Stimulated activated naive CD8-positive, alpha-beta T cell treated with anti-CD3 and anti-CD28 coated beads, Interleukin-15, amount 100 ng/mL, for 72 hours (primary cell): Measurements from ENCODE around the gene FCGR3A.
A peak's percentile ranks its signal among the peaks of the same experiment; 100 is the strongest.
"Not testable (repeated sequence)": the region's sequence is repeated elsewhere in the genome, so short reads cannot be mapped to it uniquely, and the experiment has no call there.

Source experiments
- ATAC-seq: fragments of 150-1000 bp; cut with Tn5 transposase; 2 replicates; pipeline ENCODE4 v1.10.0; 2021; ENCODE audit warnings: mild to moderate bottlenecking, moderate library complexity
- DNase-seq, 2 donors: peaks; one replicate each; pipeline ENCODE4 v3.0.0; 2021 to 2022
- H3K27ac Mint-ChIP-seq, 2 donors: one replicate each; pipeline ENCODE4 v1.8.0; 2022; ENCODE audit warnings: mild to moderate bottlenecking in 2 of 2, mixed read lengths in 2 of 2, moderate library complexity in 2 of 2
- H3K27me3 Mint-ChIP-seq: one replicate; pipeline ENCODE4 v1.8.0; 2022; ENCODE audit warnings: mixed read lengths
- H3K4me1 Mint-ChIP-seq: one replicate; pipeline ENCODE4 v1.8.0; 2022; ENCODE audit warnings: mild to moderate bottlenecking, mixed read lengths
- H3K4me3 Mint-ChIP-seq, 2 donors: one replicate each; pipeline ENCODE4 v1.8.0; 2022; ENCODE audit warnings: mild to moderate bottlenecking in 2 of 2, mixed read lengths in 2 of 2, moderate library complexity in 1 of 2
- H3K9me3 Mint-ChIP-seq, 2 donors: one replicate each; pipeline ENCODE4 v1.8.0; 2022; ENCODE audit warnings: mixed read lengths in 2 of 2

Gene FCGR3A

GRCh38 chr1:161524742-161525291 is 24.8 kb downstream of the FCGR3A start:
- H3K9me3 Mint-ChIP-seq = peaks cover 6 to 14% of the 10 kb centered on the region in 2 donors
- DNase-seq = peak; percentile 28 to 32

GRCh38 chr1:161523817-161524741 is 25.5 kb downstream of the FCGR3A start, which contains the start of gene HSPA6:
Gene HSPA6 (plus strand): TSS chr1:161524540. CDS start chr1:161524659, 119 bp downstream.
- H3K9me3 Mint-ChIP-seq = peaks cover 6 to 14% of the 10 kb centered on the region in 2 donors
- peak; percentile 79 for ATAC-seq
- peak within 1 kb of the TSS; percentile 81 to 85 for H3K4me3 Mint-ChIP-seq
- peaks cover 14% of the 10 kb centered on the region for H3K4me1 Mint-ChIP-seq
- peak; percentile 73 to 78 for DNase-seq
- H3K27ac Mint-ChIP-seq = peak within 1 kb of the TSS; percentile 92 to 100
- H3K27me3 Mint-ChIP-seq = peaks cover 28% of the 10 kb centered on the region

More at GRCh38 chr1:161524742-161525291, 24.8 kb downstream of the FCGR3A start:
- H3K4me3 Mint-ChIP-seq = peak overlapping the region; percentile 80 to 83
- H3K4me1 Mint-ChIP-seq = peaks cover 19% of the 10 kb centered on the region
- peak; percentile 60 for ATAC-seq
- not testable (repeated sequence) for H3K27ac Mint-ChIP-seq
- H3K27me3 Mint-ChIP-seq = peaks cover 28% of the 10 kb centered on the region

GRCh38 chr1:161523041-161523816 is 26.4 kb downstream of the FCGR3A start:
- Mint-ChIP-seq H3K4me1 (peaks cover 14% of the 10 kb centered on the region), H3K27ac (peak overlapping the region; percentile 92 to 100), H3K9me3 (peaks cover 6 to 14% of the 10 kb centered on the region in 2 donors), H3K27me3 (peaks cover 28% of the 10 kb centered on the region), H3K4me3 (peak overlapping the region; percentile 81 to 85)
- DNase-seq, ATAC-seq: not testable (repeated sequence)

GRCh38 chr1:161513953-161514352 is 35.7 kb downstream of the FCGR3A start:
- Mint-ChIP-seq H3K27me3 (peaks cover 14% of the 10 kb centered on the region), H3K4me1 (peaks cover 17% of the 10 kb centered on the region)
- not testable (repeated sequence) for DNase-seq, H3K27ac Mint-ChIP-seq, ATAC-seq, H3K9me3 Mint-ChIP-seq, H3K4me3 Mint-ChIP-seq

GRCh38 chr1:161513448-161513780 is 36.2 kb downstream of the FCGR3A start:
- not testable (repeated sequence) for ATAC-seq, DNase-seq, H3K9me3 Mint-ChIP-seq, H3K27ac Mint-ChIP-seq, H3K4me3 Mint-ChIP-seq
- Mint-ChIP-seq H3K27me3 (peaks cover 14% of the 10 kb centered on the region), H3K4me1 (peaks cover 17% of the 10 kb centered on the region)

- not testable (repeated sequence) for H3K27ac Mint-ChIP-seq, ATAC-seq, H3K4me3 Mint-ChIP-seq, H3K9me3 Mint-ChIP-seq, DNase-seq
- Mint-ChIP-seq H3K4me1 (peaks cover 17% of the 10 kb centered on the region), H3K27me3 (peaks cover 14% of the 10 kb centered on the region)
Observed at GRCh38 chr1:161512636-161513447, 36.8 kb downstream of the FCGR3A start.

- no peak for DNase-seq
- ATAC-seq = no peak
- peak overlapping the region in 1 of 2 donors; percentile 61 for H3K27ac Mint-ChIP-seq
- H3K4me3 Mint-ChIP-seq = no peak overlapping the region
- peaks cover 23% of the 10 kb centered on the region for H3K4me1 Mint-ChIP-seq
- no peaks in the 10 kb centered on the region for H3K9me3 Mint-ChIP-seq
- peaks cover 23% of the 10 kb centered on the region for H3K27me3 Mint-ChIP-seq
Observed at GRCh38 chr1:161511756-161512060, 37.9 kb downstream of the FCGR3A start.

- Mint-ChIP-seq H3K9me3 (no peaks in the 10 kb centered on the region), H3K4me3 (no peak overlapping the region), H3K27ac (no peak overlapping the region), H3K27me3 (peaks cover 29% of the 10 kb centered on the region), H3K4me1 (peaks cover 28% of the 10 kb centered on the region)
- DNase-seq (no peak), ATAC-seq (no peak)
Observed at GRCh38 chr1:161511018-161511755, 38.4 kb downstream of the FCGR3A start.

- no peaks in the 10 kb centered on the region for H3K9me3 Mint-ChIP-seq
- ATAC-seq = peak; percentile 64
- H3K27ac Mint-ChIP-seq = peak overlapping the region in 1 of 2 donors; percentile 74
- peak in 1 of 2 donors; percentile 24 for DNase-seq
- no peak overlapping the region for H3K4me3 Mint-ChIP-seq
- peaks cover 35% of the 10 kb centered on the region for H3K27me3 Mint-ChIP-seq
- H3K4me1 Mint-ChIP-seq = peaks cover 34% of the 10 kb centered on the region
Observed at GRCh38 chr1:161510477-161510876, 39.1 kb downstream of the FCGR3A start.

- ATAC-seq (peak; percentile 68), DNase-seq (no peak)
- H3K27ac Mint-ChIP-seq = no peak overlapping the region
- H3K4me3 Mint-ChIP-seq = no peak overlapping the region
- H3K27me3 Mint-ChIP-seq = peaks cover 45% of the 10 kb centered on the region
- H3K4me1 Mint-ChIP-seq = peaks cover 24% of the 10 kb centered on the region
- H3K9me3 Mint-ChIP-seq = no peaks in the 10 kb centered on the region
Observed at GRCh38 chr1:161506336-161507223, 43.0 kb downstream of the FCGR3A start.

- no peak for DNase-seq
- peak overlapping the region in 1 of 2 donors; percentile 57 for H3K27ac Mint-ChIP-seq
- ATAC-seq = no peak
- no peak overlapping the region for H3K4me3 Mint-ChIP-seq
- peaks cover 19% of the 10 kb centered on the region for H3K4me1 Mint-ChIP-seq
- peaks cover 45% of the 10 kb centered on the region for H3K27me3 Mint-ChIP-seq
- no peaks in the 10 kb centered on the region for H3K9me3 Mint-ChIP-seq
Observed at GRCh38 chr1:161505686-161506085, 43.9 kb downstream of the FCGR3A start.

- peaks cover 24% of the 10 kb centered on the region for H3K4me1 Mint-ChIP-seq
Observed at GRCh38 chr1:161503394-161503748, 46.2 kb downstream of the FCGR3A start.

GRCh38 chr1:161502641-161503393 is 46.8 kb downstream of the FCGR3A start:
- DNase-seq (no peak), ATAC-seq (no peak)
- H3K4me1 Mint-ChIP-seq = peaks cover 24% of the 10 kb centered on the region
- no peak overlapping the region for H3K27ac Mint-ChIP-seq
- H3K27me3 Mint-ChIP-seq = peaks cover 67% of the 10 kb centered on the region
- no peak overlapping the region for H3K4me3 Mint-ChIP-seq
- no peaks in the 10 kb centered on the region for H3K9me3 Mint-ChIP-seq

More at GRCh38 chr1:161503394-161503748, 46.2 kb downstream of the FCGR3A start:
- H3K4me3 Mint-ChIP-seq = no peak overlapping the region
- DNase-seq (no peak), ATAC-seq (no peak)
- H3K9me3 Mint-ChIP-seq = no peaks in the 10 kb centered on the region
- H3K27ac Mint-ChIP-seq = no peak overlapping the region
- peaks cover 67% of the 10 kb centered on the region for H3K27me3 Mint-ChIP-seq
